Measurements from ENCODE around the gene TMPRSS2.
A peak's percentile ranks its signal among the peaks of the same experiment; 100 is the strongest.
"Not testable (repeated sequence)": the region's sequence is repeated elsewhere in the genome, so short reads cannot be mapped to it uniquely, and the experiment has no call there.

Gene TMPRSS2

DNA sequence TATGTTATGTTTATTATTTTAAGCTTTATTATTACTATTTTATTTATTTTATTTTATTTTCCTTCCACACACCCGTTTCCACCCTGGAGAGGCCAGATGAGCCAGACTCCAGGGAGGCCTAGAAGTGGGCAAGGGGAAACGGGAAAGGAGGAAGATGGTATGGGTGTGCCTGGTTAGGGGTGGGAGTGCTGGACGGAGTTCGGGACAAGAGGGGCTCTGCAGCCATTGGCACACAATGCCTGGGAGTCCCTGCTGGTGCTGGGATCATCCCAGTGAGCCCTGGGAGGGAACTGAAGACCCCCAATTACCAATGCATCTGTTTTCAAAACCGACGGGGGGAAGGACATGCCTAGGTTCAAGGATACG, 82.4 kb downstream of the TMPRSS2 start:
- no peak for DNase-seq

- DNase-seq = not testable (repeated sequence)
Measured at GRCh38 chr21:41423305-41423636, 84.7 kb downstream of the TMPRSS2 start.

GRCh38 chr21:41422546-41423304, 85.2 kb downstream of the TMPRSS2 start:
- DNase-seq = no peak

DNA sequence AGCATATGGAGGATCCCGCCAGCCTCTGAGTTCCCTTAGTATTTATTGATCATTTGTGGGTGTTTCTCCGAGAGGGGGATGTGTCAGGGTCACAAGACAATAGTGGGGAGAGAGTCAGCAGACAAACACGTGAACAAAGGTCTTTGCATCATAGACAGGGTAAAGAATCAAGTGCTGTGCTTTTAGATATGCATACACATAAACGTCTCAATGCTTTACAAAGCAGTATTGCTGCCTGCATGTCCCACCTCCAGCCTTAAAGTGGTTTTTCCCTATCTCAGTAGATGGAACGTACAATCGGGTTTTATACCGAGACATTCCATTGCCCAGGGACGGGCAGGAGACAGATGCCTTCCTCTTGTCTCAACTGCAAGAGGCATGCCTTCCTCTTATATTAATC, 87.0 kb downstream of the TMPRSS2 start:
- not testable (repeated sequence) for DNase-seq

DNA sequence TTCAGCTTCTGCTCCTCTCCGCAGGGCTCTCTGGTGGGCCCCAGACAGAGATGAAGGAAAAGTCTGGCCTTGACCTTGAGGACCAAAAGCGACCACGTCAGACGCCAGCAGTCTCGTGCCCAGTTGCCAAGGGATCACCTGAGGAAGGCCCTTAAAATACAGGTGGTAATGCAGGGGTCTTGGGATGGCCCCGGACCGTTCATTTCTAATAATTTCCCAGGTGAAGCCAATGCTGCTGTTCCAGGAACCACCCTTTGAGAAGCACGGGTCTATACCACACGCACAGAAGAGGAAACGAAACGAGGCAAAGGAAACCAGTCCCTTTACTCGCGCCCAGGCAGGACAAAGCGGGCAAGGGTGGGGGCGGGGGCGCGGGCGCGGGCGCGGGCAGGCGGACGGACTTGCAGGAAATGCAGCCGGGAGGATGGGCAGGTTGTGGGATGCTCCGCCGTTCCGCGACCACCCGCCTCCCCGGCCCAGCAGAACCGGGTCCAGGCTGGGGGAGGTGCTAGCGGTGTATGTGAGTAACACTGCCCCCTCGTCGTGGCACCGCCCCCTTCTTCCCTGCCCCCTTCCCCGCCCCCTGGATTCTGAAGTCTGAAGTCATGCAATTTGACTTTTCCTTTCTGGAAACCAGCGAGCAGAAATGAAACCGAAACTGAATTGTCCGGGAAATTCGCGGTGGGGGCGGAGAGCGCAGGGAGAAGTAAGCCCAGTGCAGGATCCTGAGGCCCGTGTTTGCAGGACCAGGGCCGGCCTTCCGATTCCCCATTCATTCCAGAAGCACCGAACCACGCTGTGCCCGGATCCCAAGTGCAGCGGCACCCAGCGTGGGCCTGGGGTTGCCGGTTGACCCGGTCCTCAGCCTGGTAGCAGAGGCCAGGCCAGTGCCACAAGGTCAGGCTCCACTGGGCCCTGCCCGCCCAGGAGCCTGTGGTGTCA, 87.8 kb downstream of the TMPRSS2 start:
- peak; percentile 66 for DNase-seq

DNA sequence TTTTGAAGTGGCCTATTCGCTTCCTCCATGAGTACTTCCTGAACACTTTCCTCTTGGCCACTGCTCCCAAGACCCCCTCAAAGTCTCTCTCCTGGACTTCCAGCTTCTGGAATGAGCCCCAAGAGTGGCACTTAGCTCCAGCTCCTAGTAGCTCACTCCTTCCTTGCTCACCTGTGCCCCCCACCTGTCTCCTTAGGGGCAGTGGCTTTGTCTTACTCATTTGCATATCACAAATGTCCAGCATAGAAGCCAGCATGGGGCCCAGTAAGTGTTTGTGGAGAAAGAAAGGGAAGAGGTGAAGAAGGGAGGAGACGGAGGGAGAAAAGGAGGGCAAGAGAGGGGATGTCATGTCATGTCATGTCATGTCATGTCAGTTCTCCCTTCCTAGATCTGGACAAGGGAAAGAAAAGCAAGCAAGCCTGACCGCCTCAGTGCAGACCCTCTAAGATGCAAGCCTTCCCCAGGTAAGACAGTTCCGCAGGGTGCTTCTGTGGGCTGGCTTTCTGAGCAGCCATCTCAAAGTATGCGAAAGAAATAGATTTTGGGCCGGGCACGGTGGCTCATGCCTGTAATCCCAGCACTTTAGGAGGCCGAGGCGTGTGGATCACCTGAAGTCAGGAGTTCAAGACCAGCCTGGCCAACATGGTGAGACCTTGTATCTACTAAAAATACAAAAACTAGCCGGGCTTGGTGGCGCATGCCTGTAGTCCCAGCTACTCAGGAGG, 88.8 kb downstream of the TMPRSS2 start:
- DNase-seq = no peak

GRCh38 chr21:41418393-41418792, 89.6 kb downstream of the TMPRSS2 start:
- DNase-seq = no peak

- DNase-seq = not testable (repeated sequence)
Measured at GRCh38 chr21:41417505-41417904, 90.5 kb downstream of the TMPRSS2 start.
